ENCODE results near the gene PIP5K1C.
"Not testable (repeated sequence)": the region's sequence is repeated elsewhere in the genome, so short reads cannot be mapped to it uniquely, and the experiment has no call there.

PIP5K1C gene

GRCh38 chr19:3674784-3675543 lies 25.3 kb downstream of the PIP5K1C start:
- ATAC-seq = no peak
- no peaks in the 10 kb centered on the region for H3K9me3 Mint-ChIP-seq
- no peak overlapping the region for H3K27ac Mint-ChIP-seq
- peaks cover 22% of the 10 kb centered on the region for H3K36me3 Mint-ChIP-seq
- peaks cover 9% of the 10 kb centered on the region for H3K27me3 Mint-ChIP-seq
- no peak overlapping the region for H3K4me3 Mint-ChIP-seq
- H3K4me1 Mint-ChIP-seq = peaks cover 26% of the 10 kb centered on the region

GRCh38 chr19:3673506-3674439 lies 26.5 kb downstream of the PIP5K1C start:
- no peak overlapping the region for H3K4me3 Mint-ChIP-seq
- H3K4me1 Mint-ChIP-seq = peaks cover 26% of the 10 kb centered on the region
- H3K36me3 Mint-ChIP-seq = peaks cover 17% of the 10 kb centered on the region
- H3K27me3 Mint-ChIP-seq = peaks cover 9% of the 10 kb centered on the region
- H3K9me3 Mint-ChIP-seq = no peaks in the 10 kb centered on the region
- H3K27ac Mint-ChIP-seq = no peak overlapping the region
- ATAC-seq = no peak

GRCh38 chr19:3672993-3673392 lies 27.3 kb downstream of the PIP5K1C start:
- Mint-ChIP-seq H3K4me1 (peaks cover 26% of the 10 kb centered on the region), H3K4me3 (no peak overlapping the region), H3K9me3 (no peaks in the 10 kb centered on the region), H3K36me3 (peaks cover 24% of the 10 kb centered on the region), H3K27ac (no peak overlapping the region), H3K27me3 (peaks cover 9% of the 10 kb centered on the region)
- ATAC-seq = no peak

- H3K27me3 Mint-ChIP-seq = peaks cover 9% of the 10 kb centered on the region
- H3K4me1 Mint-ChIP-seq = peaks cover 27% of the 10 kb centered on the region
- H3K36me3 Mint-ChIP-seq = peaks cover 25% of the 10 kb centered on the region
- no peaks in the 10 kb centered on the region for H3K9me3 Mint-ChIP-seq
- peak overlapping the region; percentile 79 for H3K27ac Mint-ChIP-seq
- ATAC-seq = no peak
- no peak overlapping the region for H3K4me3 Mint-ChIP-seq
Measured at GRCh38 chr19:3672575-3672948, 27.7 kb downstream of the PIP5K1C start.

- H3K36me3 Mint-ChIP-seq = peaks cover 30% of the 10 kb centered on the region
Measured at GRCh38 chr19:3671680-3672574, 28.3 kb downstream of the PIP5K1C start.

GRCh38 chr19:3670796-3671679 lies 29.2 kb downstream of the PIP5K1C start:
- ATAC-seq = peak; percentile 65

More at GRCh38 chr19:3671680-3672574, 28.3 kb downstream of the PIP5K1C start:
- H3K27me3 Mint-ChIP-seq = peaks cover 9% of the 10 kb centered on the region
- H3K4me3 Mint-ChIP-seq = peak overlapping the region; percentile 44
- peak overlapping the region; percentile 79 for H3K27ac Mint-ChIP-seq
- peaks cover 34% of the 10 kb centered on the region for H3K4me1 Mint-ChIP-seq
- ATAC-seq = peak; percentile 35
- H3K9me3 Mint-ChIP-seq = no peaks in the 10 kb centered on the region

GRCh38 chr19:3669947-3670795 lies 30.1 kb downstream of the PIP5K1C start:
- ATAC-seq = no peak
- H3K36me3 Mint-ChIP-seq = peaks cover 32% of the 10 kb centered on the region
- H3K27me3 Mint-ChIP-seq = peaks cover 9% of the 10 kb centered on the region
- H3K27ac Mint-ChIP-seq = peak overlapping the region; percentile 79
- H3K4me1 Mint-ChIP-seq = peaks cover 46% of the 10 kb centered on the region
- H3K4me3 Mint-ChIP-seq = no peak overlapping the region
- no peaks in the 10 kb centered on the region for H3K9me3 Mint-ChIP-seq

More at GRCh38 chr19:3670796-3671679, 29.2 kb downstream of the PIP5K1C start:
- peaks cover 32% of the 10 kb centered on the region for H3K36me3 Mint-ChIP-seq
- H3K9me3 Mint-ChIP-seq = no peaks in the 10 kb centered on the region
- H3K4me1 Mint-ChIP-seq = peaks cover 38% of the 10 kb centered on the region
- H3K27ac Mint-ChIP-seq = peak overlapping the region; percentile 79
- peaks cover 9% of the 10 kb centered on the region for H3K27me3 Mint-ChIP-seq
- H3K4me3 Mint-ChIP-seq = peak overlapping the region; percentile 65

GRCh38 chr19:3669082-3669946 lies 31.0 kb downstream of the PIP5K1C start:
- Mint-ChIP-seq H3K4me1 (peaks cover 53% of the 10 kb centered on the region), H3K9me3 (no peaks in the 10 kb centered on the region), H3K27ac (no peak overlapping the region), H3K4me3 (no peak overlapping the region), H3K36me3 (peaks cover 27% of the 10 kb centered on the region), H3K27me3 (peaks cover 9% of the 10 kb centered on the region)
- no peak for ATAC-seq

GRCh38 chr19:3668331-3669081 lies 31.8 kb downstream of the PIP5K1C start:
- no peak for ATAC-seq
- peaks cover 9% of the 10 kb centered on the region for H3K27me3 Mint-ChIP-seq
- no peak overlapping the region for H3K27ac Mint-ChIP-seq
- H3K36me3 Mint-ChIP-seq = peaks cover 32% of the 10 kb centered on the region
- no peak overlapping the region for H3K4me3 Mint-ChIP-seq
- no peaks in the 10 kb centered on the region for H3K9me3 Mint-ChIP-seq
- peaks cover 53% of the 10 kb centered on the region for H3K4me1 Mint-ChIP-seq

- H3K27me3 Mint-ChIP-seq = peaks cover 8% of the 10 kb centered on the region
- no peak for ATAC-seq
- no peaks in the 10 kb centered on the region for H3K9me3 Mint-ChIP-seq
- H3K27ac Mint-ChIP-seq = no peak overlapping the region
- peaks cover 34% of the 10 kb centered on the region for H3K36me3 Mint-ChIP-seq
- no peak overlapping the region for H3K4me3 Mint-ChIP-seq
- H3K4me1 Mint-ChIP-seq = peaks cover 53% of the 10 kb centered on the region
Measured at GRCh38 chr19:3667766-3668165, 32.5 kb downstream of the PIP5K1C start.

GRCh38 chr19:3667037-3667638 lies 33.1 kb downstream of the PIP5K1C start:
- Mint-ChIP-seq H3K27ac (no peak overlapping the region), H3K27me3 (peaks cover 2% of the 10 kb centered on the region), H3K4me3 (no peak overlapping the region), H3K9me3 (no peaks in the 10 kb centered on the region), H3K4me1 (peaks cover 47% of the 10 kb centered on the region), H3K36me3 (peaks cover 29% of the 10 kb centered on the region)
- no peak for ATAC-seq

GRCh38 chr19:3666545-3666856 lies 33.8 kb downstream of the PIP5K1C start:
- not testable (repeated sequence) for H3K9me3 Mint-ChIP-seq, ATAC-seq, H3K4me3 Mint-ChIP-seq, H3K27ac Mint-ChIP-seq, H3K27me3 Mint-ChIP-seq
- Mint-ChIP-seq H3K36me3 (peaks cover 35% of the 10 kb centered on the region), H3K4me1 (peaks cover 43% of the 10 kb centered on the region)
